OCI-LY7 (cell line): ENCODE measurements around the gene H19.

Experiments
- CTCF ChIP-seq: fragments of 200-600 bp; sonication (generic); conservative IDR thresholded peaks from 2 replicates; pipeline ENCODE4 v1.5.1; 2014; ENCODE audit warnings: mild to moderate bottlenecking, antibody characterized with exemption, low read length, moderate library complexity, mixed read lengths
- EZH2phosphoT487 ChIP-seq: fragments of 200-600 bp; sonication (generic); IDR thresholded peaks from 2 replicates; pipeline ENCODE4 v1.6.1; 2018; ENCODE audit warnings: low read depth, borderline replicate concordance, mild to moderate bottlenecking, mixed run types, antibody characterized with exemption, low read length, moderate library complexity, mixed read lengths

- TF ChIP-seq CTCF: no peak
- TF ChIP-seq EZH2phosphoT487: no peak
Measured at GRCh38 chr11:1979607-1980006, 18.0 kb downstream of the H19 start.
